GM21528 (cell line): ENCODE results near the gene ZBTB17.
"Not testable (repeated sequence)": the region's sequence is repeated elsewhere in the genome, so short reads cannot be mapped to it uniquely, and the experiment has no call there.

Experiments used
- ATAC-seq: cut with Tn5 transposase; IDR thresholded peaks from one replicate; pipeline ENCODE4 v1.9.1; 2021; ENCODE audit warnings: mild to moderate bottlenecking, moderate library complexity; ENCODE audit not compliant: unreplicated experiment, low FRiP score

Gene ZBTB17

DNA sequence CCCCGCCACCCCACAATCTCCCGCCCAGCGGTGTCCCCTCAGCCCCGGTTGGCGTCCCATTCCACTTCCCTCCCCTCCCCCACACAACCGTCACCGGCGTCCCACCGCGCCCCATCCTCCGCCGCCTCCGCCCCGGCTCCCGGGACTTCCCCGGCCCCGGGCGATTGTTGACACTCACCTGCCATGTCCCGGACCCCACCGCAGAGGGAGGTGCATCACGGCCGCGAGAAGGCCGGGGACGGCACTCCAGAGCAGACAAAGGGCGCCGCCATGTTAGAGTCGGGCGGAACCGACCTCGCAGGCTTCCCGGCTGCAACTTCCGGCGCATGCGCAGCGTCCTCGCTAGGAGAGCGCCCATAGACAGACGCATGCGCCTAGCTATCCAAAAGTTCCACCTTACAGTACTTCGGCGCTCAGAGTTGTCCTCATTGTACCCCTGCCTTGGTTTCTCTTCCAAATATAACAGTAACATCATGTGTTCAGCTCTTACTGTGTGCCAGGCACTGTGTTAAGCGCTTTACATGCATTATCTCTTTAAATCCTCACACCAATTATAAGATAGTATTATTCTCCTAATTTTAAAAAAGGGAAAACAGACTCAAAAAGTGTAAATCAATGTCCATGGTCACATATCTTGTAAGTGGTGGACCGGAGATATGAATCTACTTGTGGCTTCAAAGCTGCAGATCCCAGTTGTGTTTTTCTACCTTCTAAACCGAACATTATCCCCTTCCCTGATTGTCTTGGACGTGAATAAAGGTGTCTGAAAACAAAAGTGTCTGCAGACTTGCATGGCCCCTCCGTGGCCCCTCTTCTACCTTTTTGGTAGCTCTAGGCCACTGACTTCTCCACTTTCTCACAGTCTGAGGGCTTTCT, at the start of gene ZBTB17:
Gene ZBTB17 (minus strand): TSS at position 297 of the 876 bp plus-strand sequence. CDS start 27,606 bp downstream, outside the sequence.
- peak; percentile 72 for ATAC-seq

DNA sequence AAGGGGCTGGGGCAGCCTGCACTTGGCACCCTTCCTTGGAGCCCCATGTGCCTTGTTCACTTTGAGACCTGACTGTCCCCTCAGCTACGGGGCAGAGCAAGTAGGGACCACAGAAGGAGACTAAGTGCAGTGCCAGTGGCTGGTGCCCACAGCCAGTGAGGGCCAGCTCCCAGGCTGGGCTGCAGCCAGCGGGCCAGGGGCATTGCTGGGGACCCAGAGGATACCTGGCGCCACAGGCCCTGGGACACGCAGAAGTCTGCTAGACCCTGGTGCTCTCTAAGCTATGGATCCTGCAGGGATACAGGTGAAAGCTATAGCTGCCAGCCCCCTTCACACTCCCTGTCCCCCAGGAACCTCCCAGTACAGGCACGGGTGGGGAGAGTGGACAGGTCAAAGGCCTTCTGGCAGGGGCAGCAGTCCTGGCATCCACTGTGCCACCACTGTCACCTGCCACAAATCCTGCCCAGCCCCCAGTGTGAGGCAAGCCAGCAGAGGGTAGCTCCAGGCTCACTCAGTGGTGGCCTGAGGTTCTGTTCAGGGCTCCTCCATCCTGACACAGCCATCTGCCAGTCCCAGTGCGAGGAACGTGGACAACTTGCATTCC, 47.3 kb upstream of the ZBTB17 start:
- no peak for ATAC-seq

DNA sequence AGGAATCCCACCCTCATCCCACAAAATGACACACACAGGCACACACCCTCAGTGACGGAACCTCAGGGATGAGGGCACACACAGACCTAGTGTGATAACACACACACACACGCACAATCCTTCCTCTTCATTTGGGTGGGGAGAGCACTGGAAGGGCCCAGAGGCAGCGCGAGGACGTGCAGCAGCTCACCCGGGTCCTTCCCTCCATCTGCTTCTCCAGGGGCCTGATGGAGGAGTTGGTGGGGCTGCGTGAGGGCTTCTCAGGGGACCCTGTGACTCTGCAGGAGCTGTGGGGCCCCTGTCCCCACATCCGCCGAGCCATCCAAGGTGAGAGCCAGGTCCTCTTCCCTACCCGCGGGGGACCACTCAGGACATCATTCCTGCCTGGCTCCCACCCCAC, 46.5 kb upstream of the ZBTB17 start:
- no peak for ATAC-seq

DNA sequence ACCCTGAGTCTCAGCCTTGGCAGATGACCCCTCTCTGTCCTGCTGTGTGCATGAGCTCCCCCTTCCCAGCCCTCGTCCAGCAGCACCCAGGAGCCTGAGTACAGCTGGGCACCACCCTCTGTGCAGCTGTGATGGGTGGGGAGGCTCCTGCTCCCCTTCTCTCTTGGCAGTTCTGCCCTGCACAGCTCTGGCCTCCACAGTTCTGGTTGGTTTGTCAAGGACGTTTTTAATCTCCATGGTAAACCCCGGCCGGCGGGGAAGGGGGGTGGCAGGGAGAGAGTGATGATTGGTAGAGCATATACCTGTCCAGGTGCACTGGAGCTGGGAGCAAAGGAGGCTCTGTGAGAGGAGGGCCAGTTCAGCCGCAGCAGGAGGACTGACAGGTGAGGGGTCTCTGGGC, 45.8 kb upstream of the ZBTB17 start, which contains the start of gene CLCNKA:
Gene CLCNKA (plus strand): TSS at position 356 of the 400 bp plus-strand sequence. CDS start 584 bp downstream, outside the sequence.
- ATAC-seq, result no peak

DNA sequence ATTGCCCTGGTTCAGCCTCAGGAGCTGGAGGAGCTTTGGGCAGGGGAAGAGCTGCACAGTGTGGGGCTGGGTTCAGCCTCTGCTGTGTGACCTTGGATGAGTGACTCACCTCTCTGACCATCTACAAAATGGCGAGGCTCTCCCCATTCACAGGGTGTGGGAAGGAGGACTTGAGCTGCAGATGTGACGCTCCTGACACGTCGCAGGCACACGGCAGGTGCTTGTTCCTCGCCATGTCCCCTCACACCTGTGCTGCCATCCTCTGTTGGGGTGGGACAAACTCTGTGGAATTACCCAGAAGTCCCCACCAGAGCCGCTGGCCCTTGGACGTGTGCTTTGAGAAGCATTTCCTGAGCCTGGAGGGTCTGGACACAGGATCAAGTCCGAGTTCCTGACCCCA, 45.0 kb upstream of the ZBTB17 start:
- not testable (repeated sequence) for ATAC-seq

DNA sequence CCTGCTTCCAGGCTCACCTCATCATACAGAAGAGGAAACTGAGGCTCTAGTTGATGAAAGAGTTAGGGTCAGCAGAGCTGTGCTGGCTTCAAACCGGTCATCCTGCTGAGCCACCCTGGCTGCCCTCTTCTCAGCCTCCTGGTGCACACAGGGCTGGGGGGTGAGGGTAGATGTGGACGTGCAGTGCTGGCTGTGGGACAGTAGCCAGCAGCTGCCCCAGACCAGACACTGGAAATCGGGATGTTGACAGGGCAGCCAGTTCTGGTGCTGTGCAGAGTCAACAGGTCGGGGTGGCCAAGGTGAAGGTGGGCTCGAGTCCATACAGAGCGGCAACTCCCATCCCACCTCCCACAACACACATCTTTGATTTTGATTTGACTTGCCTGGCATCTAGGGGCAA, 44.4 kb upstream of the ZBTB17 start:
- ATAC-seq, result no peak

DNA sequence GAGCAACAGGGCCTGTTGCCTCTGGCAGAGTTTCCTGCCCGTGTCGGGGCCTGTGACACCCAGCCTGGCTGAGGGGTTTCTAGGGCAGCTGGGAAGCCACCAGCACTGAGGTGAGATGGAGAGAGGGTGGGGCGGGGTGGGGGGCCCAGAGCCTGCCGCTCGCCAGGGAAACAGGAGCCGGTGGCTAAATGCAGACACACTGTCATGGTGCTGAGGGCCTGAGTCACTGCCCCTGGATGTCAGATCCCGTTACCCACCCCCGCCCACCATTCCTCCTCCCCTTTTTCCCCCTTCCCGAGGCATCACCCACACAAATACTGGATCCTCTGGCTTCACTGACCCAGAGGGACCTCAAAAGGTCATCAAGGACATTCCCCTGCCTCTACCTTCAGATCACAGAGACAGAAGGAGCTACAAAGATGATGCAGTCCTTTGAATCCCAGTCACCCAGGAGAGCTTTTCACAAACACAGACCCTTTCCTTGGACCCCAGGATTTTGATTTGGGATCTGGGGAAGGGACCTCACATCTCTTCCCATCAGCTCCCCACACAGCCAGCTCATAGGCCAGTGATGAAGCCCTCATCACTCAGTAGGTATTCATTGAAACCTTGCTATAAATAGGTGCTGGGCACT, 43.9 kb upstream of the ZBTB17 start:
- ATAC-seq, result no peak

DNA sequence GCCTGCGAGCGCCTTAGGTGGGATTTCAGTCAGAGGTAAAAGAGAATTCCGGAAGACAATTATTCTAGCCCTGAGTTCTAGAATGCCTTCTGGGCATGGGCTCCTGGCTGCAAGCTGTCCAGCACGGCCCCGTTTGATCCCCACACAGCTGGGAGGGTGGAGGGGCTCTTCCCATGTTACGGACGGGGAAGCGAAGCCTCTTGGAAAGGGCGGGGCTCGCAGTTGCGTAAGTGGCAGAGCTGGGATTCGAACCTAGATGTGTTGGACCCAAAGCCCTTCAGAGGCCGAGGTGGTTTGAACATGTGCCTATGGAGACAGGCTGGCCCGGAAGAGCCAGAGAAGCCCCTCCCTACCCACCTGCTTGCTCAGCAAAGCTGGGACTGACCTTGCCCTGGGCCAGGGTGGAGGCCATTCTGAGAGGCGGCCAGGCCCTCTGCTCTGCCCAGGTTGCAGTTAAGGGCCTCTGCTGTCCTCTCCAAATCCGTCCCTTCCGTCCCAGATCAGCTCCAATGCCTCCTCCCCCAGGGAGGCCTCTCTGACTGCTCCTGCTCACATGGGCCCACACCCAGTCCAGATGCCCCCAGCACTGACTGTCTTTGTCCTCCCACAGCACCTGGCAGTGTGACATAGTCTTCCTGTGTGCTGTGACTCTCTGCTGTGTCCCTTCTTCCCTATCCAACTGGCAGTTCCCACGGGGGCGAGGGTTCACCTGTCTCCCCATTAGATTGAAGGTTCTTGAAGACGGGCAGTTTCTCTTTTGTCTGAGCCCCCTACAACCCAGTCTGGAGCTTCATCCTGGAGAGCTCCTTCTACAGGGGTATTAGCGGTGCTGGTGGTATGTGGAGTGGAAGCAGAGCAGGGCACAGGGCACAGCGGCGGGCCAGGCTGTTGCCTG, 43.1 kb upstream of the ZBTB17 start:
- no peak for ATAC-seq

DNA sequence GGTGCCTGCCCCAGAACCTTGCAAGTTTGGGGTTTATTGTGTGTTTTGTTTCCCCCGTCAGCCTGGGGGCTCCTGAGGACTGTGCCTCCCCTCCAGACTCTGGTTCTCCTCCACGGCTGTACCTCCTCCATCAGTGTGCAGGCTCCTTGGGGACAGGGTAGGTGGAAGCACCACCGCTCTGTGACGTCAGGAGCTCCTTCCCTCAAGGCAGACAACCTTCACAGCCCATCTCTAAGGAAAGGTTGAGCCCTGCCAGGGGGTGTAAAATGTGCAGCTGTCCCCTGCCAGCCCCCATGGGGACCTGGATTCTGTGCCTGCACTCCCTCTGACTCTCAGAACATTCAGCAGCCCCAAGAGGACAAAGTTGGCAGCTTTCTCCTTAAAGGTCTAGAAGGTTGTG, 42.4 kb upstream of the ZBTB17 start:
- ATAC-seq, result no peak

DNA sequence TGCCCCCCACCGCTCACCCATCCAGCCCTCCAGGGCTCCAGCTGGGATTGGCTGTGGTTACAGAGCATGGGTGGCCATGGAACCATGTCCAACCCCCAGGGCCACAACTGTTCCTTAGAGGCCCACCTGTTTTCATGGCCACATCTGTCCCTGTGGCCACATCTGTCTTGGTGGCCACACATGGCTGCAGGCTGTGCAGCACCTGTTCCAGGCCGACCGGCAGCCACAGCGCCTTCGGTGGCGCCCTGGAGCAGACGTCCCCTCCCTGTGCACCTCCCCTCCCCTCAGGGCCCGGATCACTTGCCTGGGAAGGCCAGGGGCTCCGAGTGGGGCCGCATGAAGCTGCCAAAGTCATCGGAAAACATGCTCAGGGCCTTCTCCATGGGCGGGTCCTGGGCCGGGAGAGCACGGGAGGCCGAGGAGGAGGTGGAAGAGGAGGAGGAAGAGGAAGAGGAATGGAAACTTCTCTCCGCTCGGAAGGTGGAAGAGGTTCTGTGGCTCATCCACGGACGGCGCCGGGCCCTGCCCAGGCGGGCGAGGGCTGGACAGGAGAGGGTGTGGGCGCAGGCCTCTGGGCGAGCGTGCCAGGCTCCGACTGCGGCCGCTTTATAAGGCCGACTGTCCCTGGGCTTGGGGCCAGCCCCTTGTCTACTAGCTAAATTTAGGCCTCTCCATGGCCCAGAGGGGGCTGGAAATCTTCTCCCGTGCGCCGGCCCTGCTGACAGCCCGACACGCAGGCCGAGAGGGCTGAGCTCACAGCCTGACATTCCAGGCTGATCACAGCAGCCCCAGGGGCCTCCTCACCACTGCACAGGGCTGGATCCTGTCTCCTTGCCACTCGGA, 41.8 kb upstream of the ZBTB17 start, which contains the start of gene HSPB7:
Gene HSPB7 (minus strand): TSS at position 583 of the 843 bp plus-strand sequence. CDS start 80 bp downstream, at position 503.
- no peak for ATAC-seq

DNA sequence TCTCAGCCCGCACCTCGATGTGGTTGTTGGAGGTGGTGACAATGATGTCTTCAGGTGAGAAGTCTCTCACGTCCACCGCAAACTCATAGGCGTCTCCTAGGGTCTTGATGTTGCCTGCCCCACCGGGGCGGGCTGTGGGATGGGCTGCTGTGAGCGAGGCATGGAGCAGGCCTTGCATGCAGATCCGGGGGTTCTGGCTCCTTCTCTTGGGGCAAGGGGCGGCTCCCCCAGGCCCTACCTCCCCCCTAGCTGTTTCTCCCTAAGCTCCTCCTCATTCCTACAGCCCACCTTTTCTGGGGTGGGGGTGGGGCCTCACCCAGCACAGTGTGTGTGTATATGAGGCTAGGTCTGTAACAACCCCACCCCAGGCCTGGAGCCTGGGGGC, 41.2 kb upstream of the ZBTB17 start:
- no peak for ATAC-seq

DNA sequence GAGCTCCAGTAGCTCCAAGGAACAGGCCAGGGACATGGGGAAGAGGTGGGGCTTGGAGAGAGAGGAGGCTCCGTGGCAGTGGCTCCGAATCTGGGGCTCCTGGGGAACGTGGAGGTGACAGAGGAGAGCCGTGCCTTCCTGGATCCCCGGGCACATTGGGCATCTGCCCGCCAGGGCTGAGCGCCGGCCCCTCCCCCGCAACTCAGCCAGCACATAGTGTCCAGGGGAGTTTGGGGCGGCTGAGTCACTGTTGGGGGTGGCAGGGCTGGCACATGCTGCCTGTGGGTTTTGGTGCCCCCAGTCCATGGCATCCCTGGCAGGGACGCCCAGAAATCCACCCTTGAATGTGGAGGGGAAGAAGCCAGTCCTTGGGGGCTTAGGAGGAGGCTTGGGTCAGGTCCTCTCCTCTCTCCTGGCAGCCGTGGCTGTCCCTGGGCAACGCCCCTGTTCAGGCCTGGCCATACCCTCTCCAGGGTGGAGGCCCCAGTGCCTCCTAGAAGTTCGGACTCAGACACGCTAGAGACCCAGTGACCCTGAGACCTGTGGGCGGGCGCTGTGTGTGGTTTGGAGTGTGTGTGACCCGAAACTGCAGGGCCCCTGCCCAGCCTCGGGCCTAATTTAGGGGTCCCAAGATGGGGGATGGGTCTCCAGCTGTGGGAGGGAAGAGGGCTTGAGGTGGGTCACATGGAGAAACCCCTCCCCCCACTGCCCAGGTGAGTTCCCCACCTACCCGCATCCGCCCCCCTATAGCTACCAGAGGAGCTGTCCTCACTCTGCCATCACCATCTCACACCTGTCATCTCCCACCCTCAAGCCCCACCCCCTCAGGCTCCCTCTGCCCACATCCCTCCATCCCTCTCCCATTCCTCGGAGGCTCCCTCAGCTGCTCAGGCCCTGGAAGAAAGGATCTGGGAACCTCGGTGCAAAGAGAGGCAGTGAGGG, 40.3 kb upstream of the ZBTB17 start:
- ATAC-seq, result no peak

DNA sequence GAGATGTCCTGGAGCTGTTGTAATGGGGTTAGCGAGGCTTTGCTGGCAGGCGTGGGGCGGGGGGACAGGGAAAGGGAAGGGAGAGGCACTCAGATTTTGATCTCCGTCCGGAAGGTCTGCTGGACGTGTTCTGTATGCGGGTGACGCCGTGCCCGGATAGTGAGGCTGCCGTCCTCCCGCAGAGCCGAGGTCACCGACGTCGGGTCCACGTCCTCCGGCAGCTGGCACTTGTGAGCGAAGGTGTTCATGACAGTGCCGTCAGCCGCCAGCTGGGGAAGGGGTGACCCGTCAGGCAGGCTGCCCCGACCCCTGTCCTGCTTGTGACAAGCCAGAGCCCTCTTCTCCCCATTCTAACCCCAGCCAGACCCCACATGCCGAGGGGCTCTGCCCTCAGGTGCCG, 39.6 kb upstream of the ZBTB17 start:
- no peak for ATAC-seq

DNA sequence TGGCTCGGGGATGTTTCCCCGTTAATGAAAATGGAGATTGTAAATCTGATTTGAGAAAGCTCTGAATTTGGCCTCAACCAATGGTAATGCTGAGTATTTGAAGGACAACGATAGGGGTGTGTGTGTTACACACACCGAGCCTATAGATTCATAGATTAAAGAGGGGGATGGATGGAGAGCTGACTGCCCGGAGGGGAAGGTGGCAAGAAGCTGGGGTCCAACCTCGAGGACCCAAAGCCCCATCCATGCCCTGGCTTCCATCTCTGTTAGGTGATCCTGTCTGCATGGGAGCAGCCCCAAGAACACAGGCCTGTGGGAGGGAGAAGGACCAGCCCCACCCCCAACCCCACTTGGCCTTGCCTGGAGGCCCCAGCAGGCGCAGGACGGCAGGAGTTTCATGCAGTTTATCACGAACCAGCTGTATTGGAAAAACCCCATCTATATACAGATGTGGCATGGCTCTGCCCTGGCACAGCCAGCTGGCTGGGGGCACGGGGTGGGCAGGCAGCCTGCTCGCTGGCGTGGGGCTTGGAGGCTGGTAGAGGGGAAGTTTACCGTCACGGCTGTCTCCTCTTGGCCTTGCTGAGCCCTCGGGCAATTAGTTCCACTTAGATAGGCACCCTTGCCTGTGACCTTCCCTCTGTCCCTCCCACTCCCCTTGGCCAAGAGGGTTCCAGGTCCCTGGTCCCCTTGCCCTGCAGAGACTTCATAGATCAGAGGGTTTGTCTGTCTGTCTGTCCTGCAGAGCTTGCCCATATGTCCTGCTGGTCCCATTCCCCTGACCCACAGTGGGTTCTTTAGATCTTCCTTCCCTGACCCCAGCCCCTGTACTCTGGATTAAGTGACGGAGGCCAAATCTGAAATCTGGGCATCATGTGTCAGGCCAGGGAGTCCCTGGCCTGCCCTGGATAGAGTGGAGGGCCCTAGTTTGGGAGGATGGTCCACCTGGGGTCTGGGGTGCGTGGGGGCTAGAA, 38.9 kb upstream of the ZBTB17 start:
- no peak for ATAC-seq

DNA sequence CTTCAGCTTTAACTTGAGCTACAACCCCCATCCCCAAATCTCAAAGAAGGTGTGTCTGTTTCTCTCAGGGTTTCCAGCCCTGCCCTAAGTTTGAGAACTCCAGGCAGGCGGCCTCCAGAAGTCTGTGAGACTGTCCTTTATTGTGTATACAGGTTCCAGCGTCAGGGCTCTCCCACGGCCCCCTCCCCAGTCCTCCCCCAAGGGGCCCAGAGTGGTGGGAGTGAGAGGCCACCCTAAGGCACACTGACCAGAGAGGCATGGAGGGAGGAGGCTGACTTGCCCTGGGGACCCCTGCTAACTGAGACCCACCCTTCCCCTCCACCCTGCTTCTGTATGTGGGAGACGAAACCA, 38.0 kb upstream of the ZBTB17 start:
- ATAC-seq, result no peak

DNA sequence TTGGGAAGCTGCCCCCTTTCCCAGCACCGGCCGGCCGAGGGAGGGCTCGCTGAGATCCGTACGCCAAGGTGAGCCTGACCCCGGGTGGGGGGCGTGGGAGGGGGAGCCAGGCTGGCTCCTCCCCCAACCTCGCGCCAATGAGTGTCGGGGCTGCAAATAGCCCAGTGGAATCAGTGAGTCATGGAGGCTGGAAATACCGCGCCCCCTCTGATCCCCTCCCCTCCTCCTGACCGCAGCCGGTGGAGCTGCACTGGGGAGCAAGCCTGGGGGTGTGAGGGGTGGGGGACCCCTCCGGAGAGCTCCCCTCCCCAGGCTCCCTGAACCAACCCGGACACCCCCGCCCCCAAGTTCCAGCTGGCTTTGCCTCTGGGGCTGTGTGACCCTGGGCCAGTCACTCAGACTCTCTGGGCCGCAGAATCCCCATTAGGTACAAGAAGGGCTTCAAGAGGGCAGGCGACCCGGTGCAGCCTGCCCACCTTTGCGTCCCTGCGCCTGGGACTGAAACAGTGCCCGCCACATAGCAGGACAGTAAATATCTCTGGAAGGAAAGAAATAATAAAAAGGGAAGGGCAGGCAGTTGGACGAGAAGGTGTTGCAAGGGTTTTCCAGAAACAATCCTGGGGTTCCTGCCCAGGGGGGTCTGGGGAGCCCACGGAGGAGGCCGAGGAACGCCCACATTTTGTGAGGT, 37.5 kb upstream of the ZBTB17 start:
- no peak for ATAC-seq
